DMS114 treated with DMSO at 0.1 percent for 48 hours (cell line): ENCODE data around the gene OR14C36.
"Not testable (repeated sequence)": the region's sequence is repeated elsewhere in the genome, so short reads cannot be mapped to it uniquely, and the experiment has no call there.

Experiments used
- DNase-seq: peaks from one replicate; lab custom pipeline; 2025; ENCODE audit not compliant: unreplicated experiment; lab: John Stamatoyannopoulos, UW

OR14C36 gene

GRCh38 chr1:248348475-248348874, at the start of gene OR14C36:
TSS of gene OR14C36 (plus strand) at chr1:248348775. CDS start at chr1:248348775, 0 bp downstream.
- DNase-seq: no peak

GRCh38 chr1:248303324-248303723, 45.3 kb upstream of the OR14C36 start, which contains the start of gene OR2T12:
TSS of gene OR2T12 (minus strand) at chr1:248303424. CDS start at chr1:248295578, 7,846 bp downstream.
- no peak for DNase-seq

GRCh38 chr1:248305672-248306071, 42.9 kb upstream of the OR14C36 start:
- not testable (repeated sequence) for DNase-seq

GRCh38 chr1:248306103-248306502, 42.5 kb upstream of the OR14C36 start:
- DNase-seq: no peak

- DNase-seq: not testable (repeated sequence)
These were observed 41.8 kb upstream of the OR14C36 start for GRCh38 chr1:248306740-248307139.

GRCh38 chr1:248316796-248317195, 31.8 kb upstream of the OR14C36 start:
- no peak for DNase-seq

- no peak for DNase-seq
These were observed 24.1 kb upstream of the OR14C36 start, which contains the start of gene OR2M7 for GRCh38 chr1:248324468-248324867. TSS of gene OR2M7 (minus strand) at chr1:248324568. CDS start at chr1:248324568, 0 bp downstream.

GRCh38 chr1:248343451-248343850, 5.1 kb upstream of the OR14C36 start:
- no peak for DNase-seq

- no peak for DNase-seq
These were observed 10.8 kb downstream of the OR14C36 start for GRCh38 chr1:248359415-248359814.

GRCh38 chr1:248361121-248361715, 12.6 kb downstream of the OR14C36 start, which contains the start of gene OR2T4:
TSS of gene OR2T4 (plus strand) at chr1:248361665. CDS start at chr1:248361665, 0 bp downstream.
- DNase-seq: no peak

GRCh38 chr1:248366609-248367008, 18.0 kb downstream of the OR14C36 start:
- DNase-seq: no peak

- no peak for DNase-seq
These were observed 23.8 kb downstream of the OR14C36 start for GRCh38 chr1:248372394-248372793.

- no peak for DNase-seq
These were observed 25.2 kb downstream of the OR14C36 start for GRCh38 chr1:248373761-248374160.

GRCh38 chr1:248375446-248375845, 26.9 kb downstream of the OR14C36 start, which contains the start of gene OR2T6:
TSS of gene OR2T6 (plus strand) at chr1:248375746. CDS start at chr1:248387609, 11,863 bp downstream.
- DNase-seq: no peak

GRCh38 chr1:248376916-248377315, 28.3 kb downstream of the OR14C36 start:
- no peak for DNase-seq

GRCh38 chr1:248380854-248381253, 32.3 kb downstream of the OR14C36 start:
- DNase-seq: no peak

- DNase-seq: no peak
These were observed 39.9 kb downstream of the OR14C36 start for GRCh38 chr1:248388426-248388825.

- DNase-seq: no peak
These were observed 44.5 kb downstream of the OR14C36 start for GRCh38 chr1:248393050-248393449.
